GM21360 (cell line): ENCODE results near the gene SLC19A1.

Source experiments
- ATAC-seq: cut with Tn5 transposase; IDR thresholded peaks from one replicate; pipeline ENCODE4 v1.9.1; 2021; ENCODE audit warnings: mild to moderate bottlenecking, moderate library complexity; ENCODE audit not compliant: unreplicated experiment

Gene SLC19A1

GRCh38 chr21:45457161-45457831, 84.9 kb downstream of the SLC19A1 start:
- ATAC-seq: no peak

GRCh38 chr21:45456584-45457160, 85.6 kb downstream of the SLC19A1 start:
- no peak for ATAC-seq

GRCh38 chr21:45455674-45456583, 86.3 kb downstream of the SLC19A1 start:
- no peak for ATAC-seq

- ATAC-seq: no peak
Observed at GRCh38 chr21:45454926-45455673, 87.1 kb downstream of the SLC19A1 start.

- ATAC-seq: no peak
Observed at GRCh38 chr21:45454060-45454925, 87.9 kb downstream of the SLC19A1 start.

- ATAC-seq: no peak
Observed at GRCh38 chr21:45453308-45453950, 88.8 kb downstream of the SLC19A1 start.

- ATAC-seq: no peak
Observed at GRCh38 chr21:45452696-45453307, 89.4 kb downstream of the SLC19A1 start.

GRCh38 chr21:45451771-45452182, 90.5 kb downstream of the SLC19A1 start:
- no peak for ATAC-seq

- no peak for ATAC-seq
Observed at GRCh38 chr21:45451091-45451740, 91.0 kb downstream of the SLC19A1 start.

- ATAC-seq: no peak
Observed at GRCh38 chr21:45450423-45451090, 91.7 kb downstream of the SLC19A1 start.

- ATAC-seq: no peak
Observed at GRCh38 chr21:45449658-45450422, 92.4 kb downstream of the SLC19A1 start.

GRCh38 chr21:45448810-45449657, 93.2 kb downstream of the SLC19A1 start:
- ATAC-seq: no peak

- ATAC-seq: no peak
Observed at GRCh38 chr21:45448283-45448809, 93.9 kb downstream of the SLC19A1 start.
